K562 (cell line): ENCODE measurements around the gene HNRNPF. TPM values are rescaled to one million over a fixed set of nuclear protein-coding genes. Genes with fewer than 3 reads are reported as not detected.

Source experiments
- ARID1B ChIP-seq: fragments of 450-650 bp; IDR thresholded peaks from 2 replicates; pipeline ENCODE4 v1.6.1; 2016; ENCODE audit warnings: antibody characterized with exemption, mild to moderate bottlenecking, inconsistent platforms
- ATF7 ChIP-seq: fragments of 450-650 bp; IDR thresholded peaks from 2 replicates; pipeline ENCODE4 v1.7.1; 2014; ENCODE audit warnings: mild to moderate bottlenecking, moderate library complexity
- CREBBP ChIP-seq: IDR thresholded peaks from one replicate; pipeline ENCODE4 v1.6.1; 2012; ENCODE audit warnings: low read depth, mild to moderate bottlenecking, control low read depth, inconsistent platforms, low read length
- ESRRA ChIP-seq: fragments of 450-650 bp; IDR thresholded peaks from 2 replicates; pipeline ENCODE4 v1.6.1; 2014; ENCODE audit warnings: low read depth, mild to moderate bottlenecking, moderate library complexity, borderline replicate concordance
- FOXK1 ChIP-seq: sonication (generic); formaldehyde crosslinking; IDR thresholded peaks from 2 replicates; pipeline ENCODE4 v1.8.0; 2022; ENCODE audit warnings: missing genetic modification reagents, mild to moderate bottlenecking, borderline replicate concordance
- HBP1 ChIP-seq: fragments of 450-650 bp; formaldehyde crosslinking; IDR thresholded peaks from 2 replicates; pipeline ENCODE4 v1.4.0; 2022; ENCODE audit warnings: missing genetic modification characterization
- HNRNPH1 ChIP-seq: fragments of 200-400 bp; formaldehyde crosslinking; optimal IDR thresholded peaks from 2 replicates; pipeline ENCODE3; 2017; ENCODE audit warnings: low read depth, mild to moderate bottlenecking, low read length, moderate library complexity
- HSF4 ChIP-seq: fragments of 250-450 bp; sonication (Bioruptor Pico); IDR thresholded peaks from 2 replicates; pipeline ENCODE4 v2.1.2; 2022; ENCODE audit warnings: mild to moderate bottlenecking, moderate library complexity, borderline replicate concordance
- KHSRP ChIP-seq: fragments of 450-650 bp; IDR thresholded peaks from 2 replicates; pipeline ENCODE4 v1.6.1; 2017
- MCM7 ChIP-seq, 2 experiments: fragments of 450-650 bp; IDR thresholded peaks; 2 replicates each; pipeline ENCODE4 v1.6.1; 2016 to 2018
- TBP ChIP-seq: optimal IDR thresholded peaks from 2 replicates; pipeline ENCODE3; 2011; ENCODE audit warnings: low read depth, low read length, improper control_type of control experiment
- THRAP3 ChIP-seq: fragments of 450-650 bp; IDR thresholded peaks from 2 replicates; pipeline ENCODE4 v1.6.1; 2016; ENCODE audit warnings: mild to moderate bottlenecking, inconsistent platforms, borderline replicate concordance
- TRIM28 ChIP-seq: fragments of 450-650 bp; IDR thresholded peaks from 2 replicates; pipeline ENCODE4 v1.6.1; 2017
- ZNF655 ChIP-seq: fragments of 250-450 bp; sonication (Bioruptor Pico); IDR thresholded peaks from 2 replicates; pipeline ENCODE4 v1.5.0; 2021
- polyA plus RNA-seq, 8 experiments: library from polyadenylated mRNA; depleted of rRNA in 4 of 8; stranded (reverse) in 5 of 8; unstranded in 3 of 8; fragments of >200 nt; fragmentation: Nextera tagmentation in 2 of 8; fragmentation: Illumina TruSeq in 1 of 8; extraction: Ambion mirVana in 2 of 8; extraction: Trizol in 1 of 8; gene quantifications; 2 replicates each; pipeline versions ENCODE4 v1.2.1 to v1.2.3, GENCODE V29; 2011 to 2014; ENCODE audit warnings: inconsistent platforms in 1 of 8, missing spikeins in 1 of 8
- total RNA-seq, 7 experiments: library from RNA; depleted of rRNA in 6 of 7; stranded (reverse); fragments of >200 nt in 6 of 7; fragmentation: Illumina TruSeq in 2 of 7; extraction: Trizol in 2 of 7; gene quantifications; 2 replicates each; pipeline versions ENCODE4 v1.2.1 to v1.2.3, GENCODE V29; 2011 to 2021; ENCODE audit warnings: low replicate concordance in 1 of 7
- TF ChIP-seq, protein P1 (sequence below), 3 experiments: fragments of 200-800 bp in 1 of 3; sonication (Bioruptor generic) in 1 of 3; sonication (generic) in 1 of 3; formaldehyde crosslinking in 1 of 3; IDR thresholded peaks; 2 replicates each; pipeline versions ENCODE4 v1.6.1 to v1.8.0; 2016 to 2022; ENCODE audit warnings: mild to moderate bottlenecking in 2 of 3, missing compliant biosample characterization in 2 of 3, missing genetic modification characterization in 2 of 3, missing genetic modification reagents in 1 of 3

The HNRNPF gene
- total and polyA plus RNA-seq, 9 of the 15 experiments (the other 6 are each of a cell fraction or from before 2014, with no cell fraction given): 192 to 489 (median 416) TPM

DNA sequence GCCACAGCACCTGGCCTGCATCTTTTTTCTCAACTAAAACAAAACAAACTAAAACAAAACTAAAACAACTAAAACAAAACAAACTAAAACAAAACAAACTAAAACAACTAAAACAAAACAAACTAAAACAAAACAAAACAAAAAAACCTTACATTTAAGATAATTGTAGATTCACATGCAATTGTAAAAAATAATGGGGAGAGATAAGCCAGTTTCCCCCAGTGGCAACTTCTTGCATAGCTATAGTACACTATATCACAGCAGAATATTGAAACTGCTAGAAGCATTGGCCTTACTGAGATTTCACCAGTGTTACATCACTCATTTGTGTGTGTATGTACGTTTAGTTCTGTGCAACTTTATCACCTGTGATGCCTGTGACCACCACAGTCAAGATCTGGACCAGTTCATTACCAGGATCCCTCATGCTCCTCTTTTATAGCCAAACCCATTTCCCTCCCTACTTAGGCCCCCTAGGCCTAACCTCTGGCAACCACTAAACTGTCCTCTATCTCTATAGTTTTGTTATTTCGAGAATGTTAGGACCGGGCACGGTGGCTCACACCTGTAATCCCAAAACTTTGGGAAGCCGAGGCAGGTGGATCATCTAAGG lies 28.3 kb downstream of the HNRNPF start (continued):
- TF ChIP-seq ZNF655 (CRISPR knock-in tag) (no peak), MCM7 (IDR thresholded peaks at IDR 0.05) (no peak), FOXK1 (CRISPR knock-in tag) (no peak), TRIM28 (0 out of 2 replicates have a peak, but pooled peaks have one; percentile 33), ESRRA (no peak; the same call in 1 of the 2 replicates), CREBBP (no peak), KHSRP (no peak), HBP1 (peak; percentile 73; the same call in 1 of the 2 replicates), HSF4 (CRISPR knock-in tag) (0 out of 2 replicates have a peak, but pooled peaks have one; percentile 45), ARID1B (peak; percentile 77), ATF7 (peak; percentile 93), TBP (no peak), THRAP3 (no peak), HNRNPH1 (no peak)
- TF ChIP-seq, protein P1, sequence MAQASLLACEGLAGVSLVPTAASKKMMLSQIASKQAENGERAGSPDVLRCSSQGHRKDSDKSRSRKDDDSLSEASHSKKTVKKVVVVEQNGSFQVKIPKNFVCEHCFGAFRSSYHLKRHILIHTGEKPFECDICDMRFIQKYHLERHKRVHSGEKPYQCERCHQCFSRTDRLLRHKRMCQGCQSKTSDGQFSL (CRISPR knock-in tag; IDR thresholded peaks at IDR 0.05): no peak
- TF ChIP-seq, protein P1 (tag; IDR thresholded peaks at IDR 0.05): no peak
